ENCODE results near the gene BMS1. TPM values are rescaled to one million over a fixed set of nuclear protein-coding genes. Genes with fewer than 3 reads are reported as not detected.

The BMS1 gene
- total RNA-seq, 1 experiment from 2014 or later = 44.2 TPM

DNA sequence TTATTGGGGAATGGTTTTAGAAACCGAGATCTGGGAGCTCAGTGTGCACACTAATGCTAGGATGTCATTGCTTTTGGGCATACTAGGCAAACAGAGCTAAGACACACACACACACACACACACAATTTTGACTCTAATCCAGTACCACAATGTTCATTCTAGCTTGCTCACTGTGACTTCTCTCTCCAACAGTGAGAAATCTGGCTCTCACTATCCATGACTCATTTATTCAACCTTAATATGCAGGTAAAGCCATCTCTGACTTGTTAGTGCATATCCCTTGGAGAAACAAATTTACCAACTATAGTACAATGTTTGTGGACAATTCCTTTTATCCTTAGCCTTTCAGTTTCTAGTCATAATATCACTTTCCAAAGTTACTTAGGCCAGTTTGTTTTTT is 5.9 kb upstream of the BMS1 start:
- H4K20me1 ChIP-seq (ENCODE audit: control insufficient read depth, insufficient read depth, insufficient read length) = no peaks in the 10 kb centered on the region
- H3K79me1 ChIP-seq (ENCODE audit: insufficient read depth, low read depth, low read length, poor library complexity, severe bottlenecking) = no peaks in the 10 kb centered on the region
- H3K4ac ChIP-seq (ENCODE audit: low read depth, low read length) = no peak overlapping the region
- no peak overlapping the region for H3K23ac ChIP-seq (ENCODE audit: insufficient read length, low read depth, low read length)
- H3K9me3 Mint-ChIP-seq = peaks cover 0 to 8% of the 10 kb centered on the region in 2 experiments; a peak in 1 of 5 replicates
- no peak overlapping the region for H3K4me3 Mint-ChIP-seq
- no peak overlapping the region for H3K4me2 ChIP-seq (ENCODE audit: insufficient read depth, insufficient read length, low read length)
- H3K9me3 ChIP-seq (ENCODE audit: control insufficient read depth, low read depth, low read length) = no peaks in the 10 kb centered on the region
- no peak overlapping the region for H2BK5ac ChIP-seq (ENCODE audit: insufficient read length, low read length)
- H3K4me1 ChIP-seq (ENCODE audit: insufficient read depth, low read length) = no peaks in the 10 kb centered on the region
- H3K79me2 ChIP-seq (ENCODE audit: insufficient read depth, low read length) = no peaks in the 10 kb centered on the region
- H4K5ac ChIP-seq (ENCODE audit: insufficient read length, low read depth, low read length) = no peak overlapping the region
- no peak overlapping the region for H3K14ac ChIP-seq (ENCODE audit: insufficient read depth, low read length)
- no peak overlapping the region for H4K8ac ChIP-seq (replicated peaks; ENCODE audit: insufficient read length, low read depth, low read length)
- no peak overlapping the region for H3K27ac Mint-ChIP-seq
- H2BK120ac ChIP-seq (ENCODE audit: low read depth, low read length, poor library complexity, severe bottlenecking) = no peak overlapping the region
- H3K27ac ChIP-seq (ENCODE audit: insufficient read length, low read depth, low read length) = no peak overlapping the region
- TF ChIP-seq, protein P1, sequence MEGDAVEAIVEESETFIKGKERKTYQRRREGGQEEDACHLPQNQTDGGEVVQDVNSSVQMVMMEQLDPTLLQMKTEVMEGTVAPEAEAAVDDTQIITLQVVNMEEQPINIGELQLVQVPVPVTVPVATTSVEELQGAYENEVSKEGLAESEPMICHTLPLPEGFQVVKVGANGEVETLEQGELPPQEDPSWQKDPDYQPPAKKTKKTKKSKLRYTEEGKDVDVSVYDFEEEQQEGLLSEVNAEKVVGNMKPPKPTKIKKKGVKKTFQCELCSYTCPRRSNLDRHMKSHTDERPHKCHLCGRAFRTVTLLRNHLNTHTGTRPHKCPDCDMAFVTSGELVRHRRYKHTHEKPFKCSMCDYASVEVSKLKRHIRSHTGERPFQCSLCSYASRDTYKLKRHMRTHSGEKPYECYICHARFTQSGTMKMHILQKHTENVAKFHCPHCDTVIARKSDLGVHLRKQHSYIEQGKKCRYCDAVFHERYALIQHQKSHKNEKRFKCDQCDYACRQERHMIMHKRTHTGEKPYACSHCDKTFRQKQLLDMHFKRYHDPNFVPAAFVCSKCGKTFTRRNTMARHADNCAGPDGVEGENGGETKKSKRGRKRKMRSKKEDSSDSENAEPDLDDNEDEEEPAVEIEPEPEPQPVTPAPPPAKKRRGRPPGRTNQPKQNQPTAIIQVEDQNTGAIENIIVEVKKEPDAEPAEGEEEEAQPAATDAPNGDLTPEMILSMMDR (conservative IDR thresholded peaks at IDR 0.05) = no peak
- no CpG with 5 or more reads among the region's 1 CpG for WGBS (ENCODE audit: extremely low coverage, insufficient read length, low lambda C conversion rate)
- no peak overlapping the region for H3K56ac ChIP-seq (ENCODE audit: insufficient read length, low read depth, low read length)
- H4K91ac ChIP-seq (ENCODE audit: insufficient read length, low read depth, low read length) = no peak overlapping the region
- H2BK15ac ChIP-seq (ENCODE audit: low read depth, low read length) = no peak overlapping the region
- no peak for DNase-seq
- no peak overlapping the region for H2AK5ac ChIP-seq (ENCODE audit: insufficient read length, low read length)
- H3K23me2 ChIP-seq (ENCODE audit: insufficient read length, low read depth, low read length, poor library complexity, severe bottlenecking) = no peaks in the 10 kb centered on the region
- H2BK12ac ChIP-seq (ENCODE audit: insufficient read length, low read depth, low read length) = no peak overlapping the region
- peaks cover 64% of the 10 kb centered on the region for H3K27me3 Mint-ChIP-seq (ENCODE audit: low read depth)
- H3K36me3 Mint-ChIP-seq (ENCODE audit: insufficient read depth in 1 of 3, low read depth in 3 of 3) = no peaks in the 10 kb centered on the region; a peak in 1 of 7 replicates
- H3K18ac ChIP-seq (ENCODE audit: insufficient read length, low read depth, low read length) = no peak overlapping the region
- H2BK20ac ChIP-seq (ENCODE audit: low read depth, low read length, poor library complexity, severe bottlenecking) = no peak overlapping the region
- H3K9ac ChIP-seq (ENCODE audit: extremely low read depth, insufficient read length, low read length) = no peak overlapping the region
- H3K4me1 Mint-ChIP-seq = peaks cover 0 to 5% of the 10 kb centered on the region in 2 experiments; a peak in 2 of 4 replicates
- H2AFZ ChIP-seq (ENCODE audit: low read length) = no peak overlapping the region
- no peak overlapping the region for H3T11ph ChIP-seq (ENCODE audit: low read length)
- H3K27me3 ChIP-seq (ENCODE audit: insufficient read depth, low read length) = no peaks in the 10 kb centered on the region
